GM19467 (cell line): ENCODE measurements around the gene CABCOCO1.

Source experiments
- ATAC-seq: cut with Tn5 transposase; IDR thresholded peaks from one replicate; pipeline ENCODE4 v1.9.1; 2021; ENCODE audit warnings: mild to moderate bottlenecking, moderate library complexity; ENCODE audit not compliant: unreplicated experiment

The CABCOCO1 gene

DNA sequence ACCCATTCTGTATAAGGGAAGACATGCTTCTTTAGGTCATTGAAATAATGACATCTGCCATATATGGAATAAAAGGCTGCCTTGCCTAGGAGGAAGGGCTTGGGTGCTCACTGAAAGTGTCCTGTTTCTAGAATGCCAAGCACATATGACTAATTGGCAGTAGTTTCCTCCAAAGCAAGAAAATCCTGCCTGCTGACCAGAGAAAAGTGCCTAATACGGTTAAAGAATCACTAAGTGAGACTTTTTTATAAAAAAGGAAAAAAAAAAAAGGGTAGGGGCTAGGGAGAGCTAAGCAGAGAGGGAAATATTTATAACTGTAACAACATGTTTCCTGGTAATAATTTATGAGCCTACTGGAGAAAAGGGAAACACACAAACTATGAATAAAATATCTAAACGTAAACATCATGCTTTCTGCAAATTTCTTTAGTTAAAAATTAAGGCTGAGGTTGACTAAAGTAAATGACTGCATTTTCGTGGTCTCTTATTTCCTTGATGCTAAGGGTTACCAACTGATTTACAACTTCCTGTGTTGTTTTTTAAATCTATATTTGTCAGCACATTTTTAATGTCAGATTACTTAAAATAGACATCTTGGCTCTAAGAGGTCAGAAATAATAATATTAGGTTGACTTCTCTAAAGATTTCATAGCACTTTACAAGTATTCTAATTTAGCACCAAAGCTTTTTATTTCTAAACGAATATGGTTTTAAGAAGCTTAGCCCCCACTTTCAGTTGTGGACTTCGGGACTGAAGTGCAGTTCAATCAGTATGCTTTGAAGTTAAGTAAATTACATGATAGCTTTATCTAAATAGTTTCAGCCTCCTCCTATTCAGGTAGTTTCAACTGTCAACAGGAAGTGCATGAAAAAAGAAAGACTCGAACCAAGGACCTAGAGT, 89.6 kb downstream of the CABCOCO1 start:
- peak; percentile 52 for ATAC-seq

DNA sequence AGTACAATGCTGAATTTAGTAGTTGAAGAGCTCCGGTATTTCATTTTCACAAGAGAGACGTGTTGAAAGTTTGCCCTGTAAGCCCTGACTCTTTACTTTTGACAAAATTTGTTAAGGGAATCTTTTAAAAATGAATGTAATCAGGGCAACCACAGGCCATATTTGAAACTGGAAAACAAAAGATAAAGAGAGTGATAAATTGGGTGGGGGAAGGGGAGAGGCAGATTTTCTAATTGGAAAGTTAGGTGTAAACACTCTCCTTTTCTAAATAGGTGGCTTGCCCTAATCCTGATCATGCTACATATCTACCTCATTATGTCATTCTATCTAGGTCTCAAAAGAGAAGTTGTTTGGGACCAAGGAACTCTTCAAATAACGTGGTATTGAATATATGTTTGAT, 90.7 kb downstream of the CABCOCO1 start:
- ATAC-seq, result no peak

DNA sequence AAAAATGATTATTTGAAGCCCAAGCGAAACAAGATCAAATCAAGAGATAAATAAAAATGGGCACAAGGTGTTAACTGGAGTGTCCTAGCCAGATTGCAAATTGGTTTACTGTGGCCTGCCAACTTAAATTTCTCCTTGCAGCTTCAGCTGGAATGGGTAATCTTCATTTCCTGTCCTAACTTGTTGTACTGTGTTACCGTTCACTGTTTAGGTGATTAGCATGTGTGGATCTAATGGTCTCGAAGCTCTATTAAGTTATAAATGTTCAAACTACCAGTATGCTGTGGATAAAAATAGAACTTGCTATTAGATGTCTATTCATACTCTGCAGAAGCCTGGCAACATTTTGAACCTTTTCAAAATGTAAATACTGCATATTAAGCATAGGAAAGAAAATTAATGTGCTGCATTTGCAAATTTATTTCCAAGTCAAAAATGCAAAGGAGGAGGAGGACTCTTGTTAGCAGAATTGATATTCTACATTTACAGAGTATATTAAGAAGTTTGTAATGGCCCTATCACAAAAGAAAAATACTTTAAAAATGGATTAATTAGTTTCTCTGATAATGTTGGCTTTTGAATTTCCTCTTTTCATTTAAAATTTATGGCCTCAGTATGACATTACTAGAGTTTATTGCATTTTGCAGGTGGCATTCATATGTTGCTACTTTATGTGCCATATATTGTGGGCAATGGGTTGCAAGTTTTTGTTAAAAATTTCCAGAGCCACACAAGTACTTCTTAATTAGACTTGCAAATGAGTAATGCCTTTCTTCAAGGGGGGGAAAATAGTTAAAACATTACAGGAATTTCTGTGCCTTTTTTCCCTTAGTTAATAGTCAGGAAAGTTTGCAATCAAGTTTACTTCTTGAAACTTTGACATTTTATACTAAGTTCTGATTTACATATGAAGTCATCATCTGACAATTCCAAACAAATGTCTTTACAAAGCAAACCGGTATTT, 92.1 kb downstream of the CABCOCO1 start:
- no peak for ATAC-seq

DNA sequence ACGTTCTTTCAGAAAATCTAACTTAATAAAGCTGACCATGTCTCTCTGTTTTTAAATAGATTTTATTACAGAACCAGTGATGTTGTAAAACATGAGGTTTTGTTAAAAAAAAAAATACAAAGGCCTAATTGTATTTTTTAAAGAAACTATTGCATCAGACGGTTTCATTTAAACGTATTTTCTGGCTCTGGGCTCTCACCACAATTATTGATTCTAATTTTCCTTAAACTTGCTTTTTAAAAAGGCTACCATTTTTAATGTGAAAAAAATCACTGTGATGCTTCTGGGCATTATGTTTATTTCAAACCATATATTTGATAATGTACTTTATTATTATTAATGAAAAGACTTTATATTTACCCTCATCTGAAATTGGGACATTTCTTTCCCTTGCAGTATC, 94.3 kb downstream of the CABCOCO1 start:
- no peak for ATAC-seq

DNA sequence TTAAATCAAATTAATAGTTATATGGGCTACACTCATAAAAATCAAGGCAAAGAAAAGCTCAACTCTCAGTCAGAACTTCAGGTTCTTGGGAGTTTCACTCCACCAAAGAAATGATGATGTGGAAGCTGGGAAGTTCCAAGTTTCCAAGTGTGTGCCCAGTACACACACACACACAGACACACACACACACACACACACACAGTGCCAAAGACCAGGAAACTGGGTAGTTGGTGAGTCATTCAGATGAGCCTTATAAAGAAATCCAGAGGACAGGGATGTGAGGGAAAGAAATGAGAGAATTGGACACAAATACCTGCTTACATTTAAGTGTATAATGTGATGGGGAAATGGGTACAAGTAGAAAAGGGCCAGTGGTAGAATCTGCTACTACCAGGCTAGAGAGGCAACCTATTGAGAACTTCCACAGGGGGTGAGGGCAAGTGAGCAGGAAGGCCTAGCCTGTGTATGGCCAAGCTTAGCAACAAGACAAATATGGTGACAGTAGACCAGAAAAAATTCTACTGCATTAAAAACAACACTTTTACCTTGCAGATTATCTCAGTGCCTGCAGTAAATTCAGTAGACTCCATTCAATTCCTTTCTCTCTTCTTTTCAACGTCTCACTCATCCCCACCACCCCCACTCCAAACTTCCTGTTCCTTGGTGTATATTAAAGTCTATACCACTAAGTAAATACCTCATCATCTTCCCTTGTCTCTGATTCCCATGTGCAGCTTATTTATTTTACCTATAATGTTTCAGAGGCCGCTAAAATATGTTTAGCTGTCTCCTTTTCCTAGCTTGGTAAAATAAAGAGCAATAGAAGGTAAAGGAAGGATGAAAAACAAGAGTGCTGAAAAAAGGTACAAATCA, 95.0 kb downstream of the CABCOCO1 start:
- ATAC-seq, result no peak

DNA sequence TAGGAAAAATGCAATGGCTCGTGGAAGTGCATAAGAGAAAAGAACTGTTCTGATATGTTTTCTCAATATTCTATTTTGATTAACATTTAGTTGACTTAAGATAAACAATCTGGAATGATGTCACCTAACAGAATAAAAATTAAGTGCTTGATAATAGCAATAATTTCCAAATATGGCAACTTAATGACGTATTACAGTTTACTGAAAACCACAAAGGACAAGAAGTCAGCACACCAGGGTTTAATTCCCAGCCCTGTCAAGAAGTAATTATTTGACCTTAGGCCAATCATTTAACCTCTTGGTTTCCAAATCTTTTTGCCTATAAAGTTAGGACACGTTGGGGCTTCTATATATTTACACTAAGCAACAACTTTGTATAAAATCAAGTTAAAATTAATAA, 95.7 kb downstream of the CABCOCO1 start:
- no peak for ATAC-seq

DNA sequence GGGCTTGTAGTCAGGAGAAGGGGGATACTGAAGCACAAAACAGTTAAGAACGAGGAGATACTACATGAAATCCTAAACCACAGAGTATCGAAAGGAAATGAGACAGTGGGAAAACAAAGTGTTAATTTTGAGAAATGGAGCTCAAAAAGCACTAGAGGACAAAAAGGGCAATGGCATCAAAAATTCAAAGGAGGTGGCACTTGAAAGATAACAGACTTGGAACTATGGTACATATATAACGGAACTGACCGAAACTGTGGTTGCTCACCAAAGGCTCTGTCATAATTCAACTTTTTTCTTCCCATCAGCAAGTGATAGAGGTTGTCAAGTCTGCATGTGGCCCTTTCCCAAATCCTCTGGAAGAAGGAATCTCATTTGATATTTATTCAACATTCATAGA, 97.0 kb downstream of the CABCOCO1 start:
- no peak for ATAC-seq

DNA sequence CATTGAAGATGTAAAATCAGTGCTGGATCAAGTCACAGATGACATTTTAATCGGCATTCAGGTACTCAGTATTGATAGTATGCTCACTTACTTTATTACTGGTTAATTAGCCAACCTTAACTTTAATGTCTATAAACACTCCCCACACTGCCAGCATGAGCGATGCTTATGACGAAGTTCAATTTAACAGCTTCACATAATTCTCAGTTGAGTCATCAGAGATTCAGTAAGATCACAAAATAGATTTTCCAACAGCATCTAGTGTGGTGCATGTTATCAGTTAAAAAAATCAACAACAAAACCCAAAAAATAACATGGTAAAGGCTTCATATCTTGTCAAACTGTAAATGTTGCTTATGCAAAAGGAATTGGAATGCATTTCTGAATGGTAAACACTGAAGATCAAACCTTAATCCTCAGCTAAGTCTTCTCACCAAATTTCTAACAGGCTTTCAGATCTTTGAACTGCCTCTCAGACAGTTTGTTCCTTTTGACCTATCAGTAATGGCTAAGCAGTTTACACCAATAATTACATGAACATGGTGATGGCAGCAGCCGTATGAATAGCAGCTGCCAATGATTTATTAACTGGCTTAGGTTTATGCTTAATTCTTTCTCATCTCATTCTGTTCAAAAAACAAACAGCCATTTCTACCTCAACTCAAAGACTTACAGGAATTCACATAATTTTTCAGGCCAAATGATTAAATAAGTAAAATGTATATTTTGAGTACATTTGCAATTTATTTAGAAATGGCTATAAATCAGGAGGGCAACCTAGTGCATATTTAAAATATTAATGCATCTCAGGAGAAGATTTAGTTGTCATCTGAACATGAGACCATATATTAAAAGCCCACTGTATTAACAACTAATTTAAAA, 98.5 kb downstream of the CABCOCO1 start:
- ATAC-seq, result no peak

DNA sequence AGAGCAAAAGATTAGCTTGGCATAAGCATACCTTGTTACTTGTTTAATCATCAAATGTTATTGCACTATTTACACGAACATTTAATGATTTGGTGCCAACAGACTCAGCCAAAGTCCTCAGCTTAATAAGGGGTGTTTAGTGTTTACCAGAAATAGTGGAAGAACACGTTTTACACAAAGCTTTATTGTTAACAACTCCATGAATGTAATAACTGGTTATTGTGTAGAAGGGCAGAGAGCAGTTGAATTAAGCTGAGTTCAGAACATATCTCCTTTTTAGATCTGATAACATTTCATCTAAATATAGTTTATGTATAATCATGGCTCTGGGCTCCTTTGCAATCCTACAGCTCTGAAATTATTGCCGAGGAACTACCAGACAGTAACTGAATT, 99.1 kb downstream of the CABCOCO1 start:
- no peak for ATAC-seq

DNA sequence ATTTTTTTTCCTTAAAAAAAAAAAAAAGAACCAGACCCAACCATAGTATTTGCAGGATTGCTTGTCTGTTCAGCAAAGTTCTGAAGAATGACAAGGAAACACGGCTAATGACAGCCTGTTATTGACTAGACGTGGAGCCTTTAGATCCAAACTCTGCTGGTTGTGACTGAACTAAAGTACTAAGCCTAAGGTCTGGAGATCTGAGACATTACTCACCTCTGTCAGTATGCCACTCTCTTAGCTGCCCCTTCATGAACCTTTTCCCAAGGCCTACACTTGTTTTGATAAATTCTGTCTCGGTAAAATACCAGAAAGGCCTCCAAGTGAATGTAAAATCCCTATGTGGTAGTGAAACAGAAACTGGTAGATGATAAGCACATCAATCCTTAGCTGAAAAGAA, 101.0 kb downstream of the CABCOCO1 start:
- ATAC-seq, result no peak

DNA sequence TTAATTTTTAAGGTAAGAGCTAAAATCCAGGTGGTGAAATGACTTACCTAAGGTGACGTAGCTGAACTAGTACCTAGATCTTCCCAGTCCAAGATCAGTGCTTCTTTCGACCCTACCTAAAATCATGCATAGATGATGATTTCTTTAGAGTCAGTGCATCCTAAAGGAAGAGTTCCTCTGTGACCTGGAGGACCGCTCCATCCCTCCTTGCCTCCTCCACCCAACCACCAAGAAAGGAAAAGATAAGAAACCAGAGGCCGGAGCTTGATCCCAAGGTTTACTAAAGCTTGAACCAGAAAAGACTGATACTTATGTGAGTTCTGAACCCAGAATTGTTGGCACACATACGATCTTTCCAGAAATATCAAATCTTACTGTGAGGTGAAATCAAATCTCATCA, 101.8 kb downstream of the CABCOCO1 start:
- ATAC-seq, result no peak

DNA sequence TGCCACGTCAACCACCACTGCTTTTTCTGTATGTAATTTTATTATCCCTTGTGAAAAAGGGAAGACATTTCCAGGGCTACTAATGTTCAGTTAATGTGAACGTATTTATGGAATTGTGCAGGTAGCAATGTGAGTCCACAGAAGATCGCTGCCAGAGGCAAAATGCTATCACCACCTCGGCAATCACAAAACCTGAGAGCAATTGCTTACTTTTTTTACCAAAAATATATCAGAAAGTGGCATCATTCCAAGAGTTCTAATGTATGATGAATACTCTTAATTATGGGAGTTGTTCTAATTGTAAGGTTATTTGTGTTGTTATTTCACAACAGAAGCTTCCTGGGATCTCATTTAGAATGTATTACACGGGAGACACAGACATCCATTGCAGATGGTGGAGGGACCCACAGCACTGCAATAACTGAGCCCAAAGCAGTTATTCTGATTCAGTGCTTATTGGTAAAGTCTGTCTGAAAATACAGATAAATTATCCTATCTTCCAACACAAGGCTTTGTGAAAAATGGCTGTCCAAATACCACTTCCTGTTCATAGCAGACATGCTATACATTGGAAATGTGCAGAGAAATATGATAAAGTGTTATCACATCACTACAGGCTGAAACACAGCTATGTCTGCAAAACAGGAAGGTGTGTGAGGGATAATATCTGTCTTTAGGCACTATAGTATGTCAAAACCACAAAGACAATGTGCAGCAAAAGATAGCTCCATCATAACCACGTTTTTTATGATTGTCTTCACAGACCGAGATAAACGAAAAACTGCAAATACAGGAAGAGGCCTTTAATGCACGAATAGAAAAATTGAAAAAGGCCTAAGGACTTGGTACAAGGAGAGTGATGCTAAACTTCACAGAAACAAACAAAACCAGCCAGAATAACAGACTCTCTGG, 102.7 kb downstream of the CABCOCO1 start:
- no peak for ATAC-seq

DNA sequence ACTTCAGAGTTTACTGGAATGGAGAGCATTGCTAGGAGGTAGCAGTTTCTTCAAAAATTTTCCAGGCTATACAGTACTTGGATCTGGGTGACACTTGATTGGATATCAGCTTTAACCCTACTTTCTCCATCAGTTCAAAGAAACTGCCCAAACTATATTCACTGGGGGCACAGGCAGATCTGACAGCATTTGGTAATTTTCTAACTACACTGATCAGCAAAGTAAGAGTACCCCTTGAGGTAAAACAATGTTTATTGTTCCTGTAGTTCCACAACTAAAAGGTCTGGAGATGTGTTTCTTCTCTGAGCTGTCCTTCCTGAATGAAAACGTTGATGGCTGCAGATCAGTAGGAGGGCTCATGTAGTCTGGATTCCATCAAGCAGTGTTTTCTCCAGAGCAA, 104.2 kb downstream of the CABCOCO1 start:
- no peak for ATAC-seq

DNA sequence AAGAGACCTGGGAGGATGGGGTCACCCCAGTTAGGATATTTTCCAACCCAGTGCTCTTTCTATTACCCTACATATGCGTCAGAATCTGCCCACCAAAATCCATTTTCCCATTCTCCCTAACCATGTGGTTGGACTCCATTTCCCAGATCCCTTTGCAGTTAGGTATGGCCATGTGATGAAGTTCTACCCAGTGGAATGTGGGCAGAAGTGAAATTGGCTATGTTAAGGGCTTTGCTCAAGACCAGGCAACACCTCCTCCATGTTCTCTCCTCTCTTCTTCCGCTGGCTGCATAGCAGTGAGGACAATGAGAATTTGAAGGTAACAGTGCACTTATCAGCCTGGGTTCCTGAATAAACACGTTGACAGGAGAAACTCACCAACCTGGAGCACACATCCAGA, 111.3 kb downstream of the CABCOCO1 start:
- no peak for ATAC-seq

DNA sequence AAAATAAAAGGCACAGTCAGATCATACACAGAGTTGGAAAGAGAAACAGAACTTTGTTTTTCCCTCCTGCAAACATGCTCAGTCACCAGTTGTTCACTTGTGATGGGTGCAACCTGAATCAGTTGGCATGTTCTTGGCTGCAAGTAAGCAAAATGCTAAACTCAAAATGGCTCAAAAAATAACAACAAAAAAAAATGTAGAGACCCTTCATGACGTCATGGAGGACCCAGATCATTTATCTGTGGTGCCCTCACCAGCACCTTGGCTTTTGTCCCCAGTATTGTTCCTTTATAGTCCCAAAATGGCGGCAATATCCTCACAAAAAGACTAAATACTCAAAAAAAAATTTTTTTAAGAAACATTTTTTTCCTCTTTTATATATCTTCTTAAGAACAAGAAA, 112.4 kb downstream of the CABCOCO1 start:
- no peak for ATAC-seq

DNA sequence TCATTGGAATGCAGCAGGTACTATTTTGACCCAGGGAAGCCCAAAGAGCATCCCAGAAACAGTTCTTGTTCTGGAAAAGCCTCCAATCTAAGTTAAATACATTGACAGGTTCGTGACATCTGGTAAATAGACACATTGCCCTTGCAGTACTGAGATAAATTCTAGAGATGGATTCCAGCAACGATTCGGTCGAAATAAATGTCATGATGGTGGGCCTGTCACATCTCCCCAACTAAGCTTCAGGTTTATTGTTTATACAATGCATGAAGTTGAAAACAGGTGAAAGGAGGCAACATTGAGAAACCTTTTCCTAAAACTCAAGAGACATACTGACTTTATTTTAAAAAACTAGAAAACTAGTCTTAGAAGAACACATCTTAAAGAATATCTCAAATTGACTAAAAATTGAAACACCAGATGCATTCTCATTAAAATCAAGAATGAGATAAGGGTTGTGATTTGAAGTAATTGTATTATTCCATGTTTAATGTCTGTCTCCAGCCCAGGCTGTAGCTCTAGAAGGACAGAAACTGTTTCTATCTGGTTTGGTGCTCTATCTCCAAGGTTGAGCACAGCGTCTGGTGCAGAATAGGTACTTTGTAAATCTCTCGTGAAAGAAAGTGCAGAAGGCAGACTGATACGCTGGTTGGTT, 114.0 kb downstream of the CABCOCO1 start:
- no peak for ATAC-seq

DNA sequence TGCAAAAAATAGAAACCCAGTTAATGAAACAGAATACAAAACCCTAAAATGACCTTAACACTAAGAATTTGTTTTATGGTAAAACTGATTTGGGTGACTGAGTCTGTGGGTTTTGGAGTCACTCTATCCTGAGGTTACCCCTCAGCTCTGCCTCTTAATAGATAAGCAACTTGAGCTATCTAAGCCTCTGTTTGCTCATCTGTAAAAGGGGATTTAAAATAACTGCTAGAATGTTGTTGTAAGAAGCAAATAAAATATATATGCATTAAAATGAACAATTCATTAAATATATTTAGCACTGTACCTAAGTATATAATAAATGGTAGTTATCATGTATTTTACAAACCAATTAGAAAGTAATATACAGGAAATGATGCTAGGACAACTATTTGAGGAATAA, 115.4 kb downstream of the CABCOCO1 start:
- ATAC-seq, result no peak

DNA sequence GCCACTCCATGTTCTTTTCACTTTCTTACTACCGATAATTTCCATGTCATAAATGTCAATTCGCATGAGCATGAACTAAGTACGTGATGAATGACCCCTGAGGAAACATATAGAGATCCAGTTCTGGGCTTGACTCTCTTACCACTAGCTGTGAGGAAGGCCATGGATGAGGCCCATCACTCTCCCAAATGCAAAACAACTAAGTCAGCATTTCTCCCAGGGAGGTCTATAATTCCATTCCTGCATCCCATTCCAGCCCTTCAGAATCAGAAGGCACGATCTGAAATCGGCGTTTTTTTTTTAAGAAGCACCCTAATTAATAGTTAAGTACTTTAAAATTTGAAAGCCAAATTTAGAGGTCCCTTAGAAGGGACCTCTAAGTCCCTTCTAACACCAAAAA, 116.5 kb downstream of the CABCOCO1 start:
- ATAC-seq, result no peak
